Activated CD8-positive, alpha-beta memory T cell treated with anti-CD3 and anti-CD28 coated beads for 4 hours (primary cell): ENCODE results near the gene ROMO1.
A peak's percentile ranks its signal among the peaks of the same experiment; 100 is the strongest.

ENCODE experiments used
- DNase-seq, 2 donors: peaks; one replicate each; pipeline ENCODE4 v3.0.0-alpha.2; 2020; ENCODE audit warnings: low read depth in 2 of 2

ROMO1 gene

DNA sequence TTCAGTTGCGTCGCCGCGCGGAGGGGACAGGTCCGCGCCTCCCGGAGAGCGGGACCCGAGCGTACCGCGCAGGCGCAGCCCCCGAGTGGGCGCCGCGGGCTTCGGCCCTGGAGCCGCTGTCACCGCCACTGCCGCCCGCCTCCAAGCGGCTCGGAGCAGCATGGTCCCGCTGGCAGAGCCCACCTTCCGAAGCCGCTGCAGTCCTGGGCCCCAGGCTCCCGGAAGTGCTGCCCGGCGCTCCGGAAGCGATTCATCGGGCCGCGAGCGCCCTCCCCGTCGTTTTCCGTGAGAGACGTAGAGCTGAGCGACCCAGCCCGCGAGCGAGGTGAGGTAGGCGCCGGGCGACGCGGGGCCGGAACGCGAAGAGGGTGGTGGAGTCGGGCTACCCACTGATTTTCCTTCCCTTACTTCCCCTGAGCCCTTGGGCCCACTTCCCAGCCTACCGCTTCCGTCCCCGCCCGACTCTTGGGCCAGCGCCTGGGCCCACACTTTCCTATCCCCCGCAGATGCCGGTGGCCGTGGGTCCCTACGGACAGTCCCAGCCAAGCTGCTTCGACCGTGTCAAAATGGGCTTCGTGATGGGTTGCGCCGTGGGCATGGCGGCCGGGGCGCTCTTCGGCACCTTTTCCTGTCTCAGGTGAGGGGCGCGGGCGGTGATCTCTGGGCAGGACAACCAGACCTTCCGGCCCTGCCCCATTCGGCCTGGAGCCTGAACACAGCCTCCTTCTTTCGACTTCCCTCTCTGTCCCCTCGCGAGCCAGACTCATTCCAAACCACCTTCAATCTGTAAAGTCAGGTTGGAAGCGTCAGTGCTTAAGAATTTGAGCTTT, at the start of gene ROMO1, which contains the start of gene NFS1:
TSS of gene ROMO1 (plus strand) at position 279 of the 830 bp plus-strand sequence. CDS start at position 507, 228 bp downstream.
TSS of gene NFS1 (minus strand) at position 226 of the 830 bp plus-strand sequence. CDS start at position 162, 64 bp downstream.
- DNase-seq = peak; percentile 62 to 71

DNA sequence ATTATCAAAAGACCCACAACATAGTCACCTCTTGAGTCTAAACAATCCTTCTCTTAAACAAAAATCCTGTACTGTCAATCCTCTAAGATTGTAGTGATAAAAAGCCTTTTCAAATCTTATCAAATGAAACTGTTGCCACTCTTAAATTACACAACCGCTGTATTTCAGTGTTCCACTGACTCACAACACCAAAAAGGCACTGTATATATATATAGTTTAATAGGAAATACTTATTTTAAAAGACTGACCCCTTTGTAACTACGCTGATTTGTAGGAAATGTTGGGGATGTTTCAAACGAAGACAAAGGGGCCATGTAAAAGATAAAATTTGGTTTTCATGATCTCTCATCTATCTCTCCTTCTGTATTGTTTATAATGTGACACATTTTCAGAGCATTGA, 48.6 kb upstream of the ROMO1 start:
- no peak for DNase-seq

DNA sequence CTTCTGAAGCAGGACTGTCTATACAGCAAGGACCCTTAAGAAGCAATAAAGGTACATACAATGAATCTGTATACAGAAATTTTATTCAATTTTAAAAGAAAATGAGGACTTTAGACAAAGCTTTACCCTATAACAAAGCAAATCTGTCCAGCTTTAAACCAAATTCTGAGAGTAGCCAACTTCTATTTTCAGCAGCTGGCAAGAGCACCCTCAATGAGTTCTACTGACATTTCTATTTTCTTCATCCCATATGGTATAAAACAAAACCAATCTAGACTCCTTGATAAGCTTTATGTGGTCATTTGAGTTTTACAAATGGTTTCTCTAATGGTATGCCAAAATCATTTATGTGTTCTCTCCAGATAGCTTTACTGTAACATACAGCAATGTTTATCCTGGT, 47.2 kb upstream of the ROMO1 start:
- no peak for DNase-seq

DNA sequence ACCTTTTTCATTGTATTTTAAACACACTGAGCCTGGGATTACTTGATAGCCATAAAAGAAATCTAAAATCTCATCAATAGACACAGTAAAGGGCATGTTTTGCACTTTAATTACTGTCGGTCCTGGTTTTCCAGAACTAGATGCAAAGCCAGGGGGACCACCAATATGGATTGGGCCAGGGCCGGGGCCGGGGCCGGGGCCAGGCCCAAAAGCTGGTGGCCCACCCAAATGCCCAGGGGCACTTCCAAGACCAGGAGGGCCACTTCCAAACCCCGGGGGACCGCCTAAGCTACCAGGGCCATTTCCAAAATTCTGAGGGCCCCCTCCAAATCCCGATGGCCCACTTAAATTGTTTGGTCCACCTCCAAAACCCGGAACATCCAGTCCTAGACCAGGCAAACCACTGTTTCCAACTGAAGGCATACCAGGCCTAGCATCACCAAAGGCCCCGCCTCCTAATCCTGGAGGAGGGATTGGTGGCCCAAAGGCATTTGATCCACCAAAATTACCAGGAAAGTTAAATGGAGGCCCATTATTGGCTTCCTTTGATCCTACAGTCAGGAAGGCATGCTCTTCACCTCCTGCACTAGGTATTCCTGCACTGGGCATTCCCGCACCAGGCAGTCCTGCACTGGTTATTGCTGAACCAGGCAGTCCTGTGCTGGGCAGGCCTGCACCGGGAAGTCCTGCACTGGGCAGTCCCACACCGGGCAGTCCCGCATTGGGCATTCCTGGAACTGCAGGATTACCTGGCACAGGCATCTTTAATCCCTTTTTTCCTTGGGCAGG, 46.4 kb upstream of the ROMO1 start:
- no peak for DNase-seq

DNA sequence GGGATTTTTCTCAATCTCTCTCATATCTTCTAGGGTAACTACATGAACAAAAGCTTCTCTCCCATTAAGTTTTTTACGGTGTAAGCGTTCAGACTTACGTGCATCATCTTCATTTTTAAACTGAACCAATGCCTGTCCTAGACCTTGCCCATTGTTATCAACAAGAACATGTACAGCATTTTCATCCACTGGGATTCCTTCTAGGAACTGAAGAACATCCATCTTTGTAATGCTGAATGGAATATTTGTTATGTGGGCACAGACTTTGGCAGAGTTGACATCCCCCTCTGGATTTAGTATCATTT, 45.8 kb upstream of the ROMO1 start:
- no peak for DNase-seq

DNA sequence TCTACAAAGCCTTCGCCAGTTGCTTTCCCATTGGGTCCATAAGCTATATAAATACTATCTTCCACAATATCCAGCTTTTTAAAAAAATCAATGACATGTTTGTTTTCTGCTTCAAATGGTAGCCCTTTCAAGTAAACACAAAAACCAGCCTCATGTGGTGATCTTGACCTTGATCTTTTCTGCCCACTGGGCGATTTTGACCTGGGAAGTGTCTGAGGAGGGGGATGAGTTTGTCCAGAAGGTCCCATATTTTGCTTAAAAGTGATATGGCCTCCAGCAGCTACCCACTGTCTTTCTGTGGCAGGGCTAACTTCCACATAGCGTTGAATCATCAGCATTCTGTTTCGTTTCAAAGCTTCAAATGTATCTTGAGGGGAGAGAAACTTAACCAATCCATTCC, 45.3 kb upstream of the ROMO1 start:
- DNase-seq = no peak

DNA sequence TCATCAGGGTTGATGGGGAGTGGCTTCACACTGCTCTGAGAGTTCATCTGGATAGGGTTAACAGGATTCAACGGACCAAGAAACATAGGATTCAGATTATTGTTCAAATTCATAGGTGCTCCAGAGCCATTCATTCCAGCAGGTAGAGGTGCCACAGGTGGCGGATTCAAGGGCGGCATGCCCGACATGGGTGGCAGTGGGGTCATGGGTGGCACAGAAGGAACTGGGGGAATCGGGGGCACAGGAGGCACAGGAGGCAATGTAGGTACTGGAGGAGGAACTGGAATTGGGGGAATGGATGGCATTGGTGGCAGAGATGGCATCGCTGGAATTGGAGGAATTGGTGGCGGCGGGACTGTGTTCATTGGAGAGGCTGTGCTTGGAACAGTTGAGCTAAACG, 44.8 kb upstream of the ROMO1 start:
- DNase-seq = no peak

DNA sequence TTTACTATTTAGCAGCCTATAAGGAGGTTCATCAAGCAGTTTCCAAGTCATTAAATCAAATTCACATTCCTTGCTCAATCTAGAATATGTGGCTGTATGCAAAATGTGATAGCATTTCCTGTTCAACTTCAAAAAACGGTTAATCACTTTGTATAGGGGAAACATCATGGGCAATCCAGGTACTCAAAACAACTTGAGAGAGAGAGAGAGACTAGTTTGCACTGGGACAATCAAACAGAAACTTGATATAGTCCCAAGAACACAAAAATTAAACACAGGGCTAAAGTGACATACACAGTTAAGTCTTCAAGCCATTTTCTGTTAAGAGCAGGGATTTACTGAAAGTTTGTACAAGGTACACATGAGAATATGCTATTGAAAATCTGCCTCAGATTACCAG, 41.9 kb upstream of the ROMO1 start:
- no peak for DNase-seq

DNA sequence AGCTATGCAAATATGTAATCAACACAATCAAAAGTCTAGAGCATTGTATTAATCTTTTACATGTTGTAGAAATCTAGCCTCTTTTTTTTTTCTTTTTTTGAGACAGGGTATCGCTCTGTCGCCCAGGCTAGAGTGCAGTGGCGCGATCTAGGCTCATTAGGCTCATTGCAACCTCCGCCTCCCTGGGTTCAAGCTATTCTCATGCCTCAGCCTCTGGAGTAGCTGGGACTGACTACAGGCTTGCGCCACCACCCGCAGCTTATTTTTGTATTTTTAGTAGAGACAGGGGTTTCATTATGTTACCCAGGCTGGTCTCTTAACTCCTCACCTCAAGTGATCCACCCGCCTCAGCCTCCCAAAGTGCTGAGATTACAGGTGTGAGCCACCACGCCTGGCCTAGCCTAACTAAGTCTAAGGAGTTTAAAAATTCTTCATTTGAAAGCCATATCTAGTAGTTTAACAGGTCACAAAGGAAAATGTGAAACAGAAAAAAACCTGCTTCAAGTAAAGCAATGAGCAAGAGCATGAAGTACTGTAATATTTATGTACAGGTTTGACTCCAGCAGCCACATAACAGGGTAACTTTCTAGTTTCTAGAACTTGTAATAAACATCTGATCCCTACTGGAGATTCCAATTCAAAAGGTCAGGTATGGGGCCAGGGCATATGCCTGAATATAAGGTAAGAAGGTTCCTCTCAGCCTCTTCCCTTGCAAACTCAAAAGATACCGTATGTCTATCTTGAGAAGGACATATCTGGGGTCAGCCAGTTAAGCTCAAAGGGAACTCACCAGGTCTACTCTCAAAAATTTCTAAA, 38.9 kb upstream of the ROMO1 start:
- DNase-seq = no peak

DNA sequence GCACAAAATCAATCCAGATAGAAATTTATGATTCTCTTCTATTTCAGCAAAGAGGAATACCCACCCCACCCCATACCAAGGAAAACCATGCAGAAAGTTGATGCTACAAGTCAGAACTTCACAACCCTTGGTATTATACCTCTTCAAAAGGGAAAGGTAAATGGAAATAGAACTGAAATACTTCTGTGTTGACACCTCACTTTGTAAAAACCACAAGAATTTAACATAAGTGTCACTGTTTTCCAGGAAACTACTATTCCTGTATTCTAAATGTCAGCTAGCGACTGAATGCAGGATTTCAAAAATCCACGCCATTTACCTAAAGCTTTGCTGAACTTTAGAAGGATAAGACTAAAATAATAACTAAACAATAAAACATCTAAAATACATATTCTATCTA, 38.2 kb upstream of the ROMO1 start:
- no peak for DNase-seq

DNA sequence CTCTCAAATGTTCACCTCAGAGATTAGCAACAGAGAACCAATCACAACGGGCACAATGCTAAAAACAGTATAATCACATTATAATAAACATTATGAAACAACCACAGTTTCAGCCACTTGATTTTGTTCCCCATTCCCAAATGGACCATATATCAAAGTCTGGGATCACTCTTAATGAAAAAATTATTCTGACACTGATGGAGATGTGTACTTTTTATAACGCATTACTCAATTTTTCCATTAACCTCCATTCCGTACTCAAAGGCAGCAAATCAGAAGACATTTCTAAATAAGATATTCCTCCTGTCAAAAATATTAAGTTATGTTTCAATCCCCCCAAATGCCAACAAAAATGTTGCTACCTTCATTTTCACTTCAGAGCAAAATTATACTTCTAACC, 37.3 kb upstream of the ROMO1 start:
- no peak for DNase-seq

DNA sequence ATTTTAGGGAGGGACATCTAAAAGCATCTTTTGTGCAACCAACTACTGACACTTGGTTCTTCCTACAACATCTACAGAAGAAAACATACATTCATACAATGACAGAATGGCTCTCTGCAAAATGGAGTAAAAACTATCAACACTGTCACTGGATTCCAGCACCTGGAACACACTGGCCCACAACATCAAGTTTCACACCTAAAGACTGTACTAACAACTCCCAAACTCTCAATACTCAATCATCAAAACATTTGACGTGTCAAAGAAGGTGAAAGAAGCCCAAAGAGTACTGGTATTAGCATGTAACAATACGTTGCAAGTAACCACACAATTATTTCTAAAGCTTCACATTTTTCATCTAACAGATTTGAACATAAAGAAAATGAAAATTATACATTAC, 36.7 kb upstream of the ROMO1 start:
- no peak for DNase-seq

DNA sequence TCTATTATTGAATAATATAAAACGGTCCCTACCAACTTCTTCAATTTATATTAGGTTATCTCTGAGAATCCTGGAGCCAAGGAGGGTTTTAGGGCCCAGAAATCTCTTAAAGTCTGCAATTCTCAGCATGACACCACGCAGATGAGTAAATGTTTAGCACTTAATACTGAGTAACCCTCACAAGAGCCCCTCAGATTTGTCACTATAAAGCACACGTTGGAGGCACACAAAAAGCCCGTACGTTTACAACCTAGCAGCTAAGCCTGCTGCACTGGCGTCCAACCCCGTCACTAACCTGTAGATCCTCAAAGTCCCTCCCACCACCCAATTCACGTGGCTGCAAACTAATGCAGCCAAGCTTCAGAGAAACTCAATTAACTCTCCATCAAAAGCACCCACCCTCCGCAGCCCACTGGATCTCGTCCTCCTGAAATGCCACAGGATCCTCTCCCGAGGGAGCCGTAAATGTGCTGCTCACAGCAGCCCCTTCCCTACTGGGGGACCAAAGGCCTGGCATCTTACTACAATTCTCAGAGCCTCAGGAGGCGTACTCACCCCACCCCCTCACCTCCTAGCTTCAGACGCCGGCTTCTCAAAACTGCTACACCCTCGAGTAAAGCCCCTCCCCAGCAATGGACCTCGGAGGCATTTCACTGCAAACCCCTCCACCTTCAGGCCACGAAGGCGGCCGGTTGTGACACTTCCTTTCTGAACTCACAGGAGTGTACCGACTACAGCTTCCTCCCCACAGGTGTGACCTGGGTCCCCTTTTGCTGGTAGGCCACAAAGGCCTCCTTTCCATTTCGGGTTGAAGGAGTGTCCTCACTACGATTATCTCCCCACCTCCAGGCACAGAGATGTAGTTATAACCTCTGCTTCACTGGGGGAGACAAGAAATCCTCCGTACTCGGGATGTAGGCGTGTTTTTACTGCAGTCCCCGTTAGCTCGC, 35.4 kb upstream of the ROMO1 start:
- DNase-seq = peak; percentile 13 to 38

DNA sequence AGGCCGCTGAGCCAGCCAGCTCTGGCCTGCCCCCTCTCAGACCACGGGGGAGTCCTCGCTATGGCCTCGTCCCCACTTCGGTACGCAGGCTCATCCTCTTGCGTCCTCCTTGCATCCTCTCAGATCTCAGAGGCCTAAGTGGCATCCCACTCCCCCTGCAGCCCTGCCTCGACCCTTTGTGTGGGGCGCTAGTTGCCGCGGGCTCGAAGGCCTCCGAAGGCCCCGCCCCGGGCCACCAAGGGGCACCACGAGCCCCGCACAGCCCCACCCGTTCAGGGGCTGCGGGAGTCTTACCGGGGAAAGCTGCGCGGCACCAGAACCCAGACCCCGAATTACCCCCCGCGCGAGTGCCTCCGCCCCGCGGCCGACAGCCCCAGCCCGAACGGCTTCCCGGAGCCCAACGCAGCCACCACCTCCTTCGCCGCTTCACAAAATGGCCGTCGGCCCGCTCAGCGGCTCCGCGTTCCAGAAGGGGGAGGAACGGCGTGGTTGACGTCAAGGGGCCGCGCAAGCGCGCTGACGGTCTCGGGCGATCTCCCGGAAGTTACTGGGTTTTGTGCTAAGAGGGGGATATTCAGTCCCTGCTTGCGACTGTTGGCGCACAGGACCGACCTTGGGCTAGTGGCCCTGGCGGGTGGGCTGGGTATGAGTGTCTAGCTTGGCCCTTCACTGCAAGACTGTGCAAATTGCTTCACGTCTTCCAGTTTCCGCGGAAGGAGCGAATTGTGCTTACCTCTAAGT, 34.6 kb upstream of the ROMO1 start, which contains the start of the genes CPNE1 and RBM12:
TSS of gene CPNE1 (minus strand) at position 435 of the 741 bp plus-strand sequence. CDS start 31,977 bp downstream, outside the sequence.
TSS of gene RBM12 (minus strand) at position 435 of the 741 bp plus-strand sequence. CDS start 9,578 bp downstream, outside the sequence.
- peak; percentile 86 to 88 for DNase-seq

DNA sequence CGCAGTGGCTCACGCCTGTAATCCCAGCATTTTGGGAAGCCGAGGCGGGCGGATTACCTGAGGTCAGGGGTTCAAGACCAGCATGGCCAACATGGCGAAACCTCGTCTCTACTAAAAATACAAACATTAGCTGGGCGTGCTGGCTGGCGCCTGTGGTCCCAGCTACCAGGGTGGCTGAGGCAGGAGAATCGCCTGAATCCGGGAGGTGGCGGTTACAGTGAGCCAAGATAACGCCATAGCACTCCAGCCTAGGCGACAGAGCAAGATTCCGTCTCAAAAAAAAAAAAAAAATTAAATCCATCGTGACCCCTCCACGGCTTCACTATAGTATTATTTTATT, 33.3 kb upstream of the ROMO1 start:
- no peak for DNase-seq

DNA sequence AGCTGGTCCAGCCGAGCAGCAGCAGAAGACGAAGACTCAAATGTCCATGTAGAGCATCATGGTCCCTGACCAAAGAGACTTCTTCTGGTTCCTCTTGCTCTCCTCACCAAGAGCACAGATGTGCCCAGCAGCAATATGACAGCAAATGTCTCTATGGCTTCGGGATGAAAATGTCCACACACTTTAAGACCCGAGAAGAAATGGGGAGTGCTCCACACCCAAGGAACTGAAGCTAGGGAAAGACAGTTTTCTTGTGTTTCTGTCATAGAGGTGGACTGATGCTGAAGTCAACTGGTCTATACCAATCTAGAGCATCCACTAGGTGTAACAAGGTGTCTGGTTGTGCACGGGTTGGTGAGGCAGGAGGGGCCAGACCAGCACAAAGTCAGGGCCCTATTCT, 30.0 kb upstream of the ROMO1 start:
- DNase-seq = no peak

DNA sequence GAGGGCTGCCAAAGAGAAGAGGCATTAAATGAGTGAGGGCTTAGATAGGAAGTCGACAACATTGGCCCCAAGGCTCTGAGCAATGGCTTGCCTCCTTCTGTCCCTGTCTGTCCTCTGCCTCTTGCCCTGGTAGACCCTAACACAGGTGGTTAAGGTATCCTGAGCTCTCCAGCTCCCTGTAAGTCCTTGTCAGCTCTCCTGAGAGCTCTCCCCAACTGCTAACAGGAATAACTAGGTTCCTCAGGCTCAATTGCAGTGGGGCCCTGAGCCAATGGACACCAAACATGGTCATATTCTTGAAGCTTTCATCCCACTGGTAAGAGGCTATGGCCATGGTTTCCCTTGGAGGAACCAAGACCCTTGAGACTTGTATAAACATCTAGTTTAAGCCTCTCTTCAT, 29.5 kb upstream of the ROMO1 start:
- no peak for DNase-seq

DNA sequence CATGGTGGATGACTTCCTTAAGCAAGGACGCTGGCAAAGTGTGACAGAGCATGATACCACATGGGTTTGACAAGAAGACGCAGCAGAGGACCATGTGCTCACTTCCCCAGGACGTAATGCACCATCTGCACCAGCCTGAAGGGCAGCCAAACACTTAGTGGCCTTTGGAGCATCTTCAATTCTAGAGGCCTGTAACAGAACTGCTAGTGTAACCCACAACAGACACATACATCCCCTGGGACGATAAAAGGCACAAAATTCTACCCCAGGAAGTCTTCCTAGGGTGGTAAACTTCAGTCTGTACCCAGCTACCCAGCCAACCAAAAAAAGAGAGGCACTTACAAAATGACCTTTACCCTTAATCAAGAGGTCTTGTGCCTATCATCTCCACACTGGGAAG, 25.3 kb upstream of the ROMO1 start:
- no peak for DNase-seq

DNA sequence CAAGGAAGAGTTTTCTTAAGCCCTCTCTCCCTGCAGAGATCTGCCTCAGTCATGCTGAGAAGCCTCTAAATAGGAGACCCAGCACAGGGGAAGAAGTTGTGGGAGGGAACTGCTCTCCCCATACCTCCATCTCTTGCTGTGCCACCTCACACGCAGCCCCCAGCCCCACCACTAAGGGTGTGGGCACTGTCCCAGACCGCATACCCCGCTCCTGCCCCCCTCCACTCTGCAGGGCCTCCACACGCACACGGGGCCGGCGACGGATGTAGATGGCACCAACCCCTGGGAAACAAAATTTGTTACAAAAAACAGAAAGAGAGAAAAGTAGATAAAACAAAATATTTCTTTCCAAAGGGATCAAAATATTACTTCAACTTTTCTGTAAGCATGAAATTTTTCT, 24.3 kb upstream of the ROMO1 start:
- no peak for DNase-seq

DNA sequence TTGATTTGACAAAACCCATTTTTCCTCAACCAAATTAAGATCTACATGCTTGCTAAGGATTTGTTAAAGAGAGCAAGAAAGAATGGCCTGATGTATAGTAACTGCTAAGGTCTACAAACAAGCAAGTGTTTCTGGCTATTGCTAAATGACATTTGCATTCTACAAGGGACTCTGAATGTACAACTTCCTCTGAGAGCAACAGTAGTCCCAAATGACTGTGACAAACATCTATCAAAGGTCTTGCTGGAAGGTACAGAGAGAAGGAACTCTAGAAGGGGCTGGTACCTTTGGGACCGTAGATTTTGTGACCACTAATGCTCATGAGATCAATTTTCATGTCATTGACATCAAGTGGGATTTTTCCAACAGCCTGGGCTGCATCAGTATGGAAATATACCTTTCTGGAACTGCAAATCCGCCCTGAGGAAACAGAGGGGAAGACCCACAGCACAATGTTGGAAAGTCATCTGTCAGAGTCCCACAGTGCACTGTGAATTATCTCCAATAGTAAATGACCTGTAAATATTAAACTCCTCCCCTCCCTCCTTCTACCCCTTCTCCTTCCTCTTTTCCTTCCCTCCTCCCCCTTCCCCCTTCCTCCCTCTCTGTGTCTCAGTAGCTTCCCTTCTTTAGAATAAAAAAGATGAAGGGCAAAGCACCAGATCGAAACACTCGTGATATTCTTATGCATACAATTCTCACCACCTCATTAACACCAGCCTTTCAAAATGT, 18.6 kb upstream of the ROMO1 start:
- DNase-seq = no peak
